Testis (tissue), 3 donors: ENCODE data around the gene RARG. TPM values are rescaled to one million over a fixed set of nuclear protein-coding genes. Genes with fewer than 3 reads are reported as not detected.

Experiments
- DNase-seq: peaks from one replicate; pipeline ENCODE4 v3.0.0-alpha.2; 2019
- H3K27ac ChIP-seq, 2 donors: fragments of 200-600 bp; sonication (generic); one replicate each; pipeline ENCODE4 v1.5.1; 2019
- H3K27me3 ChIP-seq: fragments of 200-600 bp; sonication (generic); one replicate; pipeline ENCODE4 v1.5.1; 2019
- H3K36me3 ChIP-seq: fragments of 200-600 bp; sonication (generic); one replicate; pipeline ENCODE4 v1.5.1; 2017; ENCODE audit warnings: low read depth; ENCODE audit errors: missing control alignments
- H3K4me1 ChIP-seq: fragments of 200-600 bp; sonication (generic); one replicate; pipeline ENCODE4 v1.5.1; 2019
- H3K4me3 ChIP-seq, 2 donors: fragments of 200-600 bp; sonication (generic); one replicate each; pipeline ENCODE4 v1.5.1; 2017 to 2019
- H3K9me3 ChIP-seq: fragments of 200-600 bp; sonication (generic); one replicate; pipeline ENCODE4 v1.5.1; 2017
- CTCF ChIP-seq, 3 experiments: fragments of 450-650 bp in 2 of 3; fragments of 200-600 bp in 1 of 3; sonication (generic) in 1 of 3; IDR thresholded peaks; one replicate each; pipeline ENCODE4 v1.5.1; 2016 to 2019; ENCODE audit warnings: antibody characterized with exemption in 3 of 3, mild to moderate bottlenecking in 2 of 3, moderate library complexity in 1 of 3
- POLR2A ChIP-seq: fragments of 450-650 bp; IDR thresholded peaks from one replicate; pipeline ENCODE4 v1.6.1; 2017; ENCODE audit warnings: antibody characterized with exemption, mild to moderate bottlenecking, moderate library complexity
- WGBS, 2 donors: methylation state at CpG; one replicate each; pipeline ENCODE4 v1.1.5; 2018; 5-methylcytosine and 5-hydroxymethylcytosine counted together
- intact Hi-C: fragments of 100-400 bp; cut with DNase I; formaldehyde crosslinking; loops from one replicate; pipeline ENCODE4 v1.15.1; 2023; ENCODE audit warnings: low total_unique reads
- polyA plus RNA-seq: library from polyadenylated mRNA; stranded (reverse); fragments of 350-450 nt; fragmentation: Illumina TruSeq; extraction: RNeasy Lipid Tissue Mini Kit (QIAGEN cat#74804); gene quantifications from one replicate; pipeline ENCODE4 v1.2.3, GENCODE V29; 2014; ENCODE audit warnings: low read depth, low replicate concordance; ENCODE audit not compliant: insufficient read depth
- total RNA-seq, 2 donors: library from RNA; depleted of rRNA; stranded (reverse); fragments of >200 nt; gene quantifications; one replicate each; pipeline ENCODE4 v1.2.3, GENCODE V29; 2016

Gene RARG
- total and polyA plus RNA-seq, 3 donors from 2014 or later: 12.1 to 13.6 (median 12.5) TPM

- no peak overlapping the region for H3K4me3 ChIP-seq
- no peaks in the 10 kb centered on the region for H3K4me1 ChIP-seq
- WGBS, 2 donors: 92% methylated on average over 10 of the region's 10 CpGs
- H3K27me3 ChIP-seq: no peaks in the 10 kb centered on the region
- H3K9me3 ChIP-seq: no peaks in the 10 kb centered on the region
- intact Hi-C loops: no loop called here
- DNase-seq: no peak
- no peak overlapping the region for H3K27ac ChIP-seq
- H3K36me3 ChIP-seq: no peaks in the 10 kb centered on the region
- no peak for TF ChIP-seq CTCF (IDR thresholded peaks at IDR 0.05)
- no peak for TF ChIP-seq POLR2A
These were observed 7.7 kb upstream of the RARG start for GRCh38 chr12:53239643-53240258.

GRCh38 chr12:53236443-53237111 lies 4.6 kb upstream of the RARG start:
- WGBS, 2 donors: 88 to 91% methylated on average over 1 of the region's 1 CpG
- TF ChIP-seq CTCF (IDR thresholded peaks at IDR 0.05) (no peak), POLR2A (no peak)

GRCh38 chr12:53235742-53236442 lies 3.9 kb upstream of the RARG start:
- 72 to 74% methylated on average over 9 of the region's 9 CpGs for WGBS, 2 donors
- TF ChIP-seq POLR2A: no peak
- TF ChIP-seq CTCF (IDR thresholded peaks at IDR 0.05): no peak
- Histone ChIP-seq H3K9me3 (no peaks in the 10 kb centered on the region), H3K36me3 (no peaks in the 10 kb centered on the region), H3K27me3 (no peaks in the 10 kb centered on the region), H3K4me1 (peaks cover 23% of the 10 kb centered on the region), H3K4me3 (no peak overlapping the region), H3K27ac (no peak overlapping the region)
- intact Hi-C loops: no loop called here
- no peak for DNase-seq

More at GRCh38 chr12:53236443-53237111, 4.6 kb upstream of the RARG start:
- Histone ChIP-seq H3K27me3 (no peaks in the 10 kb centered on the region), H3K36me3 (no peaks in the 10 kb centered on the region), H3K27ac (no peak overlapping the region), H3K9me3 (no peaks in the 10 kb centered on the region), H3K4me3 (no peak overlapping the region), H3K4me1 (peaks cover 16% of the 10 kb centered on the region)
- DNase-seq: no peak
- intact Hi-C loops: no loop called here

GRCh38 chr12:53235164-53235563 lies 3.2 kb upstream of the RARG start:
- no peak for TF ChIP-seq POLR2A
- TF ChIP-seq CTCF (IDR thresholded peaks at IDR 0.05): no peak
- Histone ChIP-seq H3K27me3 (no peaks in the 10 kb centered on the region), H3K4me3 (no peak overlapping the region), H3K27ac (no peak overlapping the region), H3K36me3 (no peaks in the 10 kb centered on the region), H3K9me3 (no peaks in the 10 kb centered on the region), H3K4me1 (peaks cover 27% of the 10 kb centered on the region)
- WGBS, 2 donors: 73 to 74% methylated on average over 3 of the region's 3 CpGs
- intact Hi-C loops: no loop called here
- DNase-seq: no peak
